ENCODE results near the gene KCNMB1.

The KCNMB1 gene

GRCh38 chr5:170355601-170356098 lies 33.5 kb downstream of the KCNMB1 start:
- Histone ChIP-seq H3K4me3 (ENCODE audit: low read depth, low read length) (no peak overlapping the region), H3K9me3 (ENCODE audit: severe bottlenecking) (no peaks in the 10 kb centered on the region), H3K36me3 (no peaks in the 10 kb centered on the region), H3K27ac (no peak overlapping the region), H3K27me3 (ENCODE audit: insufficient read depth, low read depth, severe bottlenecking) (peaks cover 84% of the 10 kb centered on the region)
- TF ChIP-seq, protein P1, sequence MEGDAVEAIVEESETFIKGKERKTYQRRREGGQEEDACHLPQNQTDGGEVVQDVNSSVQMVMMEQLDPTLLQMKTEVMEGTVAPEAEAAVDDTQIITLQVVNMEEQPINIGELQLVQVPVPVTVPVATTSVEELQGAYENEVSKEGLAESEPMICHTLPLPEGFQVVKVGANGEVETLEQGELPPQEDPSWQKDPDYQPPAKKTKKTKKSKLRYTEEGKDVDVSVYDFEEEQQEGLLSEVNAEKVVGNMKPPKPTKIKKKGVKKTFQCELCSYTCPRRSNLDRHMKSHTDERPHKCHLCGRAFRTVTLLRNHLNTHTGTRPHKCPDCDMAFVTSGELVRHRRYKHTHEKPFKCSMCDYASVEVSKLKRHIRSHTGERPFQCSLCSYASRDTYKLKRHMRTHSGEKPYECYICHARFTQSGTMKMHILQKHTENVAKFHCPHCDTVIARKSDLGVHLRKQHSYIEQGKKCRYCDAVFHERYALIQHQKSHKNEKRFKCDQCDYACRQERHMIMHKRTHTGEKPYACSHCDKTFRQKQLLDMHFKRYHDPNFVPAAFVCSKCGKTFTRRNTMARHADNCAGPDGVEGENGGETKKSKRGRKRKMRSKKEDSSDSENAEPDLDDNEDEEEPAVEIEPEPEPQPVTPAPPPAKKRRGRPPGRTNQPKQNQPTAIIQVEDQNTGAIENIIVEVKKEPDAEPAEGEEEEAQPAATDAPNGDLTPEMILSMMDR (IDR thresholded peaks at IDR 0.05; ENCODE audit: low read depth, low read length): no peak
- no peak for DNase-seq

- H3K4me3 ChIP-seq (ENCODE audit: low read depth, low read length): no peak overlapping the region
- H3K27me3 ChIP-seq (ENCODE audit: insufficient read depth, low read depth, severe bottlenecking): peaks cover 82% of the 10 kb centered on the region
- TF ChIP-seq, protein P1 (IDR thresholded peaks at IDR 0.05; ENCODE audit: low read depth, low read length): no peak
- no peaks in the 10 kb centered on the region for H3K36me3 ChIP-seq
- DNase-seq: no peak
- H3K27ac ChIP-seq: no peak overlapping the region
- no peaks in the 10 kb centered on the region for H3K9me3 ChIP-seq (ENCODE audit: severe bottlenecking)
Measured at GRCh38 chr5:170353961-170354360, 35.2 kb downstream of the KCNMB1 start.

- no peak for DNase-seq
- Histone ChIP-seq H3K9me3 (ENCODE audit: severe bottlenecking) (no peaks in the 10 kb centered on the region), H3K27ac (no peak overlapping the region), H3K36me3 (no peaks in the 10 kb centered on the region), H3K27me3 (ENCODE audit: insufficient read depth, low read depth, severe bottlenecking) (peaks cover 82% of the 10 kb centered on the region), H3K4me3 (ENCODE audit: low read depth, low read length) (no peak overlapping the region)
- TF ChIP-seq, protein P1 (IDR thresholded peaks at IDR 0.05; ENCODE audit: low read depth, low read length): no peak
Measured at GRCh38 chr5:170353011-170353761, 36.0 kb downstream of the KCNMB1 start.

DNA sequence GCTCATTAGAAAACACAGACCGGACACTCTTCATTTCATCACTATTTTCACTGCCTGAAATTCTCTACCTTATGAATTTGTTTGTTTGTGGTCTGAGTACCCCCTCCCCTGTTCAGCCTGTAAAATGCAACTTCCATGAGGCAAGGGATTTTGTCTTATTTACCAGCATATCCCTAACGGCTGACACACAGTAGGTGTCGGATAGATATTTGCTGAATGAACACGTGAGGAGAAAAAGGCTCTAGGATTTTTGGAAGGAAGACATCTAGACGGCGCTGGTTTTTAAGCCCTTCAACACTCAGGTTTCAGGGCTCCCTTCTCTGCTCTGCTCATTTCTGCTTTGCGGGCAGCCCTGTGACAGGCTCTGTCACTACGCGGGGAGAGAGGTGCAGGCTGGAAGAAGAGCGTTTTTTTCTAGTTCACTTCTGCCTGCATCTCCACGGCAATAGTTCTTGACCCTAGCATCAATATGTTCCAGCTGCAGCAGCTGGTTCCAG lies 41.0 kb downstream of the KCNMB1 start:
- peaks cover 81% of the 10 kb centered on the region for H3K27me3 ChIP-seq (ENCODE audit: insufficient read depth, low read depth, severe bottlenecking)
- H3K27ac ChIP-seq: no peak overlapping the region
- no peak for DNase-seq
- H3K4me3 ChIP-seq (ENCODE audit: low read depth, low read length): no peak overlapping the region
- no peaks in the 10 kb centered on the region for H3K9me3 ChIP-seq (ENCODE audit: severe bottlenecking)
- no peaks in the 10 kb centered on the region for H3K36me3 ChIP-seq
- TF ChIP-seq, protein P1 (IDR thresholded peaks at IDR 0.05; ENCODE audit: low read depth, low read length): no peak

- Histone ChIP-seq H3K27ac (no peak overlapping the region), H3K27me3 (ENCODE audit: insufficient read depth, low read depth, severe bottlenecking) (peaks cover 81% of the 10 kb centered on the region), H3K4me3 (ENCODE audit: low read depth, low read length) (no peak overlapping the region), H3K9me3 (ENCODE audit: severe bottlenecking) (no peaks in the 10 kb centered on the region), H3K36me3 (no peaks in the 10 kb centered on the region)
- TF ChIP-seq, protein P1 (IDR thresholded peaks at IDR 0.05; ENCODE audit: low read depth, low read length): no peak
- no peak for DNase-seq
Measured at GRCh38 chr5:170347022-170347567, 42.1 kb downstream of the KCNMB1 start.

Measured in WERI-Rb-1 (cell line).